GM12864 (cell line): ENCODE measurements around the gene SRSF8.

Experiments
- DNase-seq: peaks from one replicate; pipeline ENCODE4 v3.0.0-alpha.2; 2011; ENCODE audit warnings: low read depth
- H3K4me3 ChIP-seq: 2 replicates; pipeline ENCODE4 v1.5.1; 2011; ENCODE audit warnings: mild to moderate bottlenecking, low read depth, low read length, control low read depth
- CTCF ChIP-seq: IDR thresholded peaks from 2 replicates; pipeline ENCODE4 v1.5.1; 2011; ENCODE audit warnings: low read depth, mild to moderate bottlenecking, moderate library complexity, low read length, control low read depth, inconsistent platforms; ENCODE audit errors: missing control alignments

The SRSF8 gene

DNA sequence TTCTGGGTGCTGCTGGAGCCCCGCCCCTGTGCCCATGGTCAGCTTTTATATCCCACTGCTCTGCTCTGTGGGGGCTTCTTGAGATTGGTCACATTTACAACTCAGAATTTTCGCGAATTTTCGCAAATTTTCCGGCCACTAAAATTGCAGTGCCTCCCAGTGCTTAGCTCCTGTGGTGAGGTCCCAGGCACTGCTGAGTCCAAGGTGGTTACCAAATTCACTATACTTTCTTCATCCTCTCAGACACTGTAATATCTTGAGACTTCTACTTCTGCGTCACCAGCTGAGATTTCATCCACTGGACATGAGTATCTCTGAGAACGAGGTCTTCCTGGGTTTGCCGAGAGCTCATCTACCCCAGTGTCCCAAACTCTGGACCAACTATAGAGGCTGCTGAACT lies 8.8 kb upstream of the SRSF8 start:
- no peak for DNase-seq
- no peak for TF ChIP-seq CTCF
- H3K4me3 ChIP-seq = no peak overlapping the region

- no peak overlapping the region for H3K4me3 ChIP-seq
- no peak for DNase-seq
- TF ChIP-seq CTCF = no peak
Measured at GRCh38 chr11:95058621-95059020, 8.1 kb upstream of the SRSF8 start.

GRCh38 chr11:95059046-95059445 lies 7.7 kb upstream of the SRSF8 start:
- no peak for TF ChIP-seq CTCF
- H3K4me3 ChIP-seq = no peak overlapping the region
- DNase-seq = no peak

- no peak overlapping the region for H3K4me3 ChIP-seq
- DNase-seq = no peak
- TF ChIP-seq CTCF = no peak
Measured at GRCh38 chr11:95065336-95065735, 1.4 kb upstream of the SRSF8 start.

DNA sequence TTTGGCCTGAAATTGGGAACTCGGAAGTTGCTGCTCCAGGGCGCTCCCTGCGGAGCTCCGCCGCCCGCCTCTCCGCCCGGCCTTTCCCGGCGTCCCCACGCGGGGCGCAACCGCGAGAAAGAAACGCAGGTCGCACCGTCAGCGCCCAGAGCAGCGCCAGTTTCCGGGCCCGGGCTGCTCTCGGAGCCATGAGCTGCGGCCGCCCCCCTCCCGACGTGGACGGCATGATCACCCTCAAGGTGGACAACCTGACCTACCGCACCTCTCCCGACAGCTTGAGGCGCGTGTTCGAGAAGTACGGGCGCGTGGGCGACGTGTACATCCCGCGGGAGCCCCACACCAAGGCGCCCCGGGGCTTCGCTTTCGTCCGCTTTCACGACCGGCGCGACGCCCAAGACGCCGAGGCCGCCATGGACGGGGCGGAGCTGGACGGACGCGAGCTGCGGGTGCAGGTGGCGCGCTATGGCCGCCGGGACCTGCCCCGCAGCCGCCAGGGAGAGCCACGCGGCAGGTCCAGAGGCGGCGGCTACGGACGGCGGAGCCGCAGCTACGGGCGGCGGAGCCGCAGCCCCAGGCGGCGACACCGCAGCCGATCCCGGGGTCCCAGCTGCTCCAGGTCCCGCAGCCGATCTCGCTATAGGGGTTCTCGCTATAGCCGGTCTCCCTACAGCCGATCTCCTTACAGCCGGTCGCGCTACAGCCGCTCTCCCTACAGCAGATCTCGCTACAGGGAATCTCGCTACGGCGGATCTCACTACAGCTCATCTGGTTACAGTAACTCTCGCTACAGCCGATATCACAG lies 521 bp downstream of the SRSF8 start:
- DNase-seq = no peak
- TF ChIP-seq CTCF = peak; percentile 58
- H3K4me3 ChIP-seq = peak overlapping the region; percentile 87

GRCh38 chr11:95067841-95068219 lies 1.1 kb downstream of the SRSF8 start:
- no peak for DNase-seq
- H3K4me3 ChIP-seq = peak overlapping the region; percentile 87
- no peak for TF ChIP-seq CTCF

- TF ChIP-seq CTCF = no peak
- DNase-seq = peak; percentile 88
- H3K4me3 ChIP-seq = peak overlapping the region; percentile 87
Measured at GRCh38 chr11:95068549-95068948, 1.8 kb downstream of the SRSF8 start.
